ENCODE data around the gene ULBP3.
"Not testable (repeated sequence)": the region's sequence is repeated elsewhere in the genome, so short reads cannot be mapped to it uniquely, and the experiment has no call there.

ULBP3 gene

GRCh38 chr6:150012846-150013784 is 55.8 kb downstream of the ULBP3 start:
- not testable (repeated sequence) for H3K4me3 ChIP-seq (ENCODE audit: low read length); H3K79me2 ChIP-seq (ENCODE audit: control insufficient read depth, low read length); H3K36me3 ChIP-seq (ENCODE audit: control insufficient read depth, low read length); H3K9me3 ChIP-seq (ENCODE audit: control insufficient read depth, insufficient read depth, low read length); H3K4me2 ChIP-seq (ENCODE audit: low read length); H3K9me2 ChIP-seq (replicated peaks; ENCODE audit: control insufficient read depth, low read length); H3K4me1 ChIP-seq (ENCODE audit: control insufficient read depth, low read length); H3F3A ChIP-seq (ENCODE audit: control insufficient read depth, insufficient read depth); H4K20me1 ChIP-seq (ENCODE audit: control insufficient read depth, insufficient read depth, low read depth, low read length); H3K27ac ChIP-seq (ENCODE audit: low read depth, low read length)
- peaks cover 62% of the 10 kb centered on the region for H3K27me3 ChIP-seq (ENCODE audit: control insufficient read depth, low read length)
